Measurements from ENCODE around the gene RASGEF1B. TPM values are rescaled to one million over a fixed set of nuclear protein-coding genes. Genes with fewer than 3 reads are reported as not detected.

RASGEF1B gene
- 45.1 TPM for total RNA-seq
- long read RNA-seq, transcript RASGEF1B-201 (14 exons, 2,277 nt): major isoform, 5 of 26 reads
- long read RNA-seq, partial matches to known transcripts: 0 of 26 reads
- long read RNA-seq, other reads (novel, unspliced or antisense): 21 of 26 reads

DNA sequence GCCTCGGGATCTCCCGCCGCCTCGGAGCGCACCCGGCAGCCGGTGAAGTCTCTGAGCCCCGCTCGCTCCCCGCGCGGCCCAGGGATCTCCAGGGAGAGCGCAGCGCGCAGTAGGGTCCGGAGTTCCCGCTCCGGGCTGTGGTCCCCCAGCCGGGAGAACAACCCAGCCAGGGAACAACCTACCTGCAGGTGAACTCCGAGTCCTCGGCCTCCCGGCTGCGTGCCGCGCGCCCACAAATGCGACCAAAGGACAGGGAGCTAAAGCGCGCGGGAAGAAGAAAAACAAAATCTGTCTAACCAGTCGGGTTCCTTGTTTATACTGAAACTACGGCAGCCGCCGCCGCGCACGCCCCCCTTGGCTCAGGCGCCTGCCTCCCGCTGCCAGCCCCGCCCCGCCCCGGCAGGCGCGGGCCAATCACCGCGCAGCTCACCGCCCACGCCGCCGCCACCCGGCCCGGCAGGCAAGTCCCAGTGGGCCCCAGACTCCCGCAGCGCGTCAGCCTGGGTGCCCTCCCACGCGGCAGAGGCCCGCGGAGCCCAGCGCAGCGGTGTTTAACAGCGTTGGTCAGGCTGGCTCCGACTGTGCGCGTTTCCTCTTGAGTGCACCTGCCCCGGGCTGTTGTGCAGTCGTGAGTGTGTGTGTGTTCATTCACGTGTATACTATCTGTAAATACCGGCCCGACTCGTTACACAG, at the start of gene RASGEF1B:
Gene RASGEF1B (minus strand): TSS at position 320 of the 693 bp plus-strand sequence. CDS start 12,399 bp downstream, outside the sequence.
- Histone ChIP-seq H3K4me3 (peak within 1 kb of the TSS; percentile 94), H3K4me1 (peaks cover 31% of the 10 kb centered on the region), H3K27me3 (no peaks in the 10 kb centered on the region), H3K36me3 (no peaks in the 10 kb centered on the region), H3K9me3 (no peaks in the 10 kb centered on the region), H3K27ac (peak within 1 kb of the TSS; percentile 95)
- DNase-seq (peak; percentile 98), ATAC-seq (peak; percentile 97)
- no peak for TF ChIP-seq CTCF (IDR thresholded peaks at IDR 0.05)
- intact Hi-C loops (cut with DNase I): no loop called here

- Histone ChIP-seq H3K36me3 (no peaks in the 10 kb centered on the region), H3K27me3 (no peaks in the 10 kb centered on the region), H3K4me1 (no peaks in the 10 kb centered on the region), H3K27ac (no peak overlapping the region), H3K9me3 (no peaks in the 10 kb centered on the region), H3K4me3 (no peak overlapping the region)
- no peak for TF ChIP-seq CTCF (IDR thresholded peaks at IDR 0.05)
- intact Hi-C loops (cut with DNase I): no loop called here
- no peak for ATAC-seq
- no peak for DNase-seq
These were observed 48.1 kb upstream of the RASGEF1B start for GRCh38 chr4:81519856-81520255.

- Histone ChIP-seq H3K9me3 (no peaks in the 10 kb centered on the region), H3K27me3 (no peaks in the 10 kb centered on the region), H3K27ac (no peak overlapping the region), H3K36me3 (no peaks in the 10 kb centered on the region), H3K4me1 (no peaks in the 10 kb centered on the region), H3K4me3 (no peak overlapping the region)
- DNase-seq (no peak), ATAC-seq (no peak)
- intact Hi-C loops (cut with DNase I): no loop called here
- TF ChIP-seq CTCF (IDR thresholded peaks at IDR 0.05): no peak
These were observed 47.7 kb upstream of the RASGEF1B start for GRCh38 chr4:81519427-81519773.

- no peaks in the 10 kb centered on the region for H3K9me3 ChIP-seq
- TF ChIP-seq CTCF (IDR thresholded peaks at IDR 0.05): no peak
- intact Hi-C loops (cut with DNase I): no loop called here
- no peaks in the 10 kb centered on the region for H3K4me1 ChIP-seq
- ATAC-seq (no peak), DNase-seq (no peak)
- H3K27ac ChIP-seq: no peak overlapping the region
- H3K27me3 ChIP-seq: no peaks in the 10 kb centered on the region
- H3K4me3 ChIP-seq: no peak overlapping the region
- H3K36me3 ChIP-seq: no peaks in the 10 kb centered on the region
These were observed 47.2 kb upstream of the RASGEF1B start for GRCh38 chr4:81518762-81519426.

GRCh38 chr4:81516241-81516640, 44.5 kb upstream of the RASGEF1B start:
- Histone ChIP-seq H3K27me3 (no peaks in the 10 kb centered on the region), H3K9me3 (no peaks in the 10 kb centered on the region), H3K36me3 (no peaks in the 10 kb centered on the region), H3K4me3 (no peak overlapping the region), H3K27ac (no peak overlapping the region), H3K4me1 (no peaks in the 10 kb centered on the region)
- ATAC-seq (no peak), DNase-seq (no peak)
- TF ChIP-seq CTCF (IDR thresholded peaks at IDR 0.05): no peak
- intact Hi-C loops (cut with DNase I): no loop called here

All from upper lobe of right lung (tissue), 1 donor.